ENCODE results near the gene SRCIN1. TPM values are rescaled to one million over a fixed set of nuclear protein-coding genes. Genes with fewer than 3 reads are reported as not detected.
"Not testable (repeated sequence)": the region's sequence is repeated elsewhere in the genome, so short reads cannot be mapped to it uniquely, and the experiment has no call there.

The SRCIN1 gene
- total and polyA plus RNA-seq, 4 donors = 0.05 to 5.3 (median 2.7) TPM

- not testable (repeated sequence) for H3K9ac ChIP-seq (ENCODE audit: low read depth in 1 of 2, low read length in 2 of 2); H3K4me3 ChIP-seq (ENCODE audit: low read depth in 1 of 3, low read length in 3 of 3); H3K36me3 ChIP-seq (ENCODE audit: control insufficient read depth in 4 of 4, insufficient read depth in 3 of 4, low read depth in 1 of 4, low read length in 3 of 4); DNase-seq (ENCODE audit: low spot score); H3K4me1 ChIP-seq (ENCODE audit: control insufficient read depth in 4 of 4, insufficient read depth in 4 of 4, low read length in 3 of 4); H3K27ac ChIP-seq (ENCODE audit: low read depth in 1 of 2, low read length in 2 of 2); H3K27me3 ChIP-seq (ENCODE audit: control insufficient read depth in 4 of 4, insufficient read depth in 4 of 4, low read length in 3 of 4); H3K9me3 ChIP-seq (ENCODE audit: control insufficient read depth in 4 of 4, low read length in 3 of 4)
- 84% methylated on average over 13 of the region's 13 CpGs for WGBS
These were observed 120.0 kb downstream of the SRCIN1 start for GRCh38 chr17:38485681-38486298.

GRCh38 chr17:38485146-38485468, 120.6 kb downstream of the SRCIN1 start:
- Histone ChIP-seq H3K36me3 (ENCODE audit: control insufficient read depth in 4 of 4, insufficient read depth in 3 of 4, low read depth in 1 of 4, low read length in 3 of 4) (no peaks in the 10 kb centered on the region), H3K4me3 (ENCODE audit: low read depth in 1 of 3, low read length in 3 of 3) (no peak overlapping the region), H3K9ac (ENCODE audit: low read depth in 1 of 2, low read length in 2 of 2) (no peak overlapping the region), H3K27me3 (ENCODE audit: control insufficient read depth in 4 of 4, insufficient read depth in 4 of 4, low read length in 3 of 4) (no peaks in the 10 kb centered on the region), H3K27ac (ENCODE audit: low read depth in 1 of 2, low read length in 2 of 2) (no peak overlapping the region), H3K9me3 (ENCODE audit: control insufficient read depth in 4 of 4, low read length in 3 of 4) (no peaks in the 10 kb centered on the region), H3K4me1 (ENCODE audit: control insufficient read depth in 4 of 4, insufficient read depth in 4 of 4, low read length in 3 of 4) (no peaks in the 10 kb centered on the region)
- 45% methylated on average over 2 of the region's 2 CpGs for WGBS
- TF ChIP-seq YY1 (IDR thresholded peaks at IDR 0.05) = peak; percentile 85
- TF ChIP-seq MAX (IDR thresholded peaks at IDR 0.05) = no peak
- TF ChIP-seq GABPA (IDR thresholded peaks at IDR 0.05 in 1 of 2, conservative IDR thresholded peaks at IDR 0.05 in 1 of 2) = no peak
- no peak for TF ChIP-seq RXRA (IDR thresholded peaks at IDR 0.05)
- DNase-seq (ENCODE audit: low spot score) = no peak

DNA sequence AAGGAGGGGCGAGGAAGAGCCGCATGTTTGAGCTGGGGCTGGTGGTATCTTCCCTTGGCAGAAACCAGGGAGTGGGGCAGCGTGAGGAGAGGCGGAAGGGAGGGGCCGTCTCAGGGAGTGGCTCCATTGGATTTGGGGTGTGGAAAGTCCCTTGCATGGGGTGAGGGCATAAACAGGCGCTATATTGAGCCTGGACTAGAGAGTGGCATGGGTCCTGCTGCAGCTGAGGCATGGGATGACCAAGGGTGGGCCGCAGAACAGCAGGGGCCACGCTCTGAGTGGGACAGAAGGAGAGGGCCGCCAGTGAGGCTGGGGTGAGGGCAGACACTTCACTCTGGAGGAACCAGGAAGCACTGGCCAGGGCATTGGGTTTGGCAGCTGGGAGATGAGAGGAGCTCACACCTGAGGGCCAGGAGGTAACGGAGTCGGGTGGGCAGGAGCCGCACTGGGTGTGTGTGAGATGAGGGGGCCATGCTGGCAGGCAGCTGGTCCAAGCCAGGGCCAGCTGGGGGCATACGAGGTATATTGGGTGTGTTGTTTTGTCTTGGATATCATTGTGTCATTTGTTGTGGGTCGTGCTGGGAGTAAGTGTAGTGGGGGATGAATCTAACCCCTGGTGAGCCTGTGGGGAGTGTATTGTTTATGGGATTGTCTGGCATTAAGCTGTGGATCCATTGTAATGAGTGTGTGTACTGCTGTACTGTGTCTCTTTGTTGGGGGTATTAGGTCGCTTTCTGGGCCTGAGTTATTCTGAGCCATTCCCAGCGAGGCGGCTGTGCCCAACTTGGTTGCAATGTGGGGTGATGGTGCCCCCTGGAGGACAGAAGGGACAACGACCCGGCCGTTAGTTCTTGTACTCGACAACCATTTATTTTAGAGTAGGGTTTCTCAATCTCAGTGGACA, 121.3 kb downstream of the SRCIN1 start:
- not testable (repeated sequence) for H3K36me3 ChIP-seq (ENCODE audit: control insufficient read depth in 4 of 4, insufficient read depth in 3 of 4, low read depth in 1 of 4, low read length in 3 of 4); H3K4me3 ChIP-seq (ENCODE audit: low read depth in 1 of 3, low read length in 3 of 3); H3K9me3 ChIP-seq (ENCODE audit: control insufficient read depth in 4 of 4, low read length in 3 of 4); H3K27me3 ChIP-seq (ENCODE audit: control insufficient read depth in 4 of 4, insufficient read depth in 4 of 4, low read length in 3 of 4); H3K4me1 ChIP-seq (ENCODE audit: control insufficient read depth in 4 of 4, insufficient read depth in 4 of 4, low read length in 3 of 4); H3K9ac ChIP-seq (ENCODE audit: low read depth in 1 of 2, low read length in 2 of 2); H3K27ac ChIP-seq (ENCODE audit: low read depth in 1 of 2, low read length in 2 of 2)
- DNase-seq (ENCODE audit: low spot score) = peak; percentile 76
- 58% methylated on average over 21 of the region's 21 CpGs for WGBS
- peak; percentile 84 to 87 for TF ChIP-seq RAD21 (IDR thresholded peaks at IDR 0.05)
- TF ChIP-seq CTCF (IDR thresholded peaks at IDR 0.05; ENCODE audit: low read depth, low read length, missing input control) = peak; percentile 81

DNA sequence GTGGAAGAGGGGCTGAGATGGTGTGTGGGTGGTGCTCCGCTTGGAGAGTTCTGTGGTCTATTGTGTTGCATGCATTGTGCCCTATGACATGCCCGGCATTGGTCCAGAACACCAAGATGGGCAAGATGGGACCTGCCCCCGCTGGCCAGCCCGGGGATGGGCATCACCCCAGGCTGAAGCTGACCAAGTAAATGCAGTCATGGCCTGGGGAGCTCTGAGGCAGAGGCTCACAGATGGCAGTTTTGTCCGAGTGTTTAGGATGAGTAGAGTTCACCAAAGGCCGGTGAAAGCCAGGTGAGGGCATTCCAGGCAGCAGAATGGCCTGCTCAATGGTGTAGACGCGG, 123.1 kb downstream of the SRCIN1 start:
- H3K27ac ChIP-seq (ENCODE audit: low read depth in 1 of 2, low read length in 2 of 2); DNase-seq (ENCODE audit: low spot score); H3K4me3 ChIP-seq (ENCODE audit: low read depth in 1 of 3, low read length in 3 of 3); H3K36me3 ChIP-seq (ENCODE audit: control insufficient read depth in 4 of 4, insufficient read depth in 3 of 4, low read depth in 1 of 4, low read length in 3 of 4); H3K9me3 ChIP-seq (ENCODE audit: control insufficient read depth in 4 of 4, low read length in 3 of 4); H3K27me3 ChIP-seq (ENCODE audit: control insufficient read depth in 4 of 4, insufficient read depth in 4 of 4, low read length in 3 of 4); H3K9ac ChIP-seq (ENCODE audit: low read depth in 1 of 2, low read length in 2 of 2); H3K4me1 ChIP-seq (ENCODE audit: control insufficient read depth in 4 of 4, insufficient read depth in 4 of 4, low read length in 3 of 4): not testable (repeated sequence)
- 94% methylated on average over 8 of the region's 8 CpGs for WGBS

- H3K9ac ChIP-seq (ENCODE audit: low read depth in 1 of 2, low read length in 2 of 2); H3K9me3 ChIP-seq (ENCODE audit: control insufficient read depth in 4 of 4, low read length in 3 of 4); H3K4me3 ChIP-seq (ENCODE audit: low read depth in 1 of 3, low read length in 3 of 3); H3K4me1 ChIP-seq (ENCODE audit: control insufficient read depth in 4 of 4, insufficient read depth in 4 of 4, low read length in 3 of 4); H3K27me3 ChIP-seq (ENCODE audit: control insufficient read depth in 4 of 4, insufficient read depth in 4 of 4, low read length in 3 of 4); DNase-seq (ENCODE audit: low spot score); H3K27ac ChIP-seq (ENCODE audit: low read depth in 1 of 2, low read length in 2 of 2); H3K36me3 ChIP-seq (ENCODE audit: control insufficient read depth in 4 of 4, insufficient read depth in 3 of 4, low read depth in 1 of 4, low read length in 3 of 4): not testable (repeated sequence)
- WGBS = 85% methylated on average over 19 of the region's 19 CpGs
These were observed 123.6 kb downstream of the SRCIN1 start for GRCh38 chr17:38482039-38482699.
